Measurements from ENCODE around the gene BRD3OS. TPM values are rescaled to one million over a fixed set of nuclear protein-coding genes. Genes with fewer than 3 reads are reported as not detected.

Gene BRD3OS
- total and polyA plus RNA-seq, 10 of the 15 experiments (the other 5 are each of a cell fraction or from before 2014, with no cell fraction given) = 2.1 to 13.7 (median 10.7) TPM

DNA sequence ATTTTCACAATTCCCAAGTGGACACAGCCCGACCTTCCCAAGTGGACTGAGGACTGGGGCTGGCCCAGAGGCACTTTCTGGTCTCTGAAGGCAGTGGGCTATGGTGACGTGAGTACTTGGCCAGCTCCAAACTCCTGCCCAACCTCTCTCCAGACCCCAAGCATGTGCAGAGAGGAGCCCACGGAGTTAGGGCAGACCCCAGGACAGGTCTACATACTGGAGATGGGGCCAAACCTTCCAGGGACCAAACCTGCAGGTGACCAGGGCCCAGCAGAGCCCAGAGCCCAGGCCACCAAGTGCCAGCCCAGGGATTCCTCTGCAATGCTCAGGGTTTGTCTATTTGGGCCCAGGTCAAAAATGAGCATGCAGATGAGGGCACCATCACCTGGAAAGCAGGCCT is 27.2 kb downstream of the BRD3OS start:
- H3K9ac ChIP-seq (ENCODE audit: control insufficient read depth, insufficient read depth, low read length) = no peak overlapping the region
- BruUV-seq (replicated peaks) = no TSS peak
- H2AFZ ChIP-seq (ENCODE audit: control insufficient read depth, low read depth, low read length) = no peak overlapping the region
- no peak for ATAC-seq
- FAIRE-seq = no peak
- no peak for TF ChIP-seq ZNF24 (IDR thresholded peaks at IDR 0.05)
- TF ChIP-seq, protein P1, sequence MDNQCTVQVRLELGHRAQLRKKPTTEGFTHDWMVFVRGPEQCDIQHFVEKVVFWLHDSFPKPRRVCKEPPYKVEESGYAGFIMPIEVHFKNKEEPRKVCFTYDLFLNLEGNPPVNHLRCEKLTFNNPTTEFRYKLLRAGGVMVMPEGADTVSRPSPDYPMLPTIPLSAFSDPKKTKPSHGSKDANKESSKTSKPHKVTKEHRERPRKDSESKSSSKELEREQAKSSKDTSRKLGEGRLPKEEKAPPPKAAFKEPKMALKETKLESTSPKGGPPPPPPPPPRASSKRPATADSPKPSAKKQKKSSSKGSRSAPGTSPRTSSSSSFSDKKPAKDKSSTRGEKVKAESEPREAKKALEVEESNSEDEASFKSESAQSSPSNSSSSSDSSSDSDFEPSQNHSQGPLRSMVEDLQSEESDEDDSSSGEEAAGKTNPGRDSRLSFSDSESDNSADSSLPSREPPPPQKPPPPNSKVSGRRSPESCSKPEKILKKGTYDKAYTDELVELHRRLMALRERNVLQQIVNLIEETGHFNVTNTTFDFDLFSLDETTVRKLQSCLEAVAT (IDR thresholded peaks at IDR 0.05) = no peak
- no peak for TF ChIP-seq CREM (IDR thresholded peaks at IDR 0.05; ENCODE audit: low read depth)
- no peak for TF ChIP-seq RB1 (IDR thresholded peaks at IDR 0.05; ENCODE audit: borderline replicate concordance)
- no peak for TF ChIP-seq RCOR1 (conservative IDR thresholded peaks at IDR 0.05; ENCODE audit: low read depth, low read length)
- no peak for TF ChIP-seq JUNB (IDR thresholded peaks at IDR 0.05)
- TF ChIP-seq YBX1 (IDR thresholded peaks at IDR 0.05) = no peak
- no peak for TF ChIP-seq EZH2 (IDR thresholded peaks at IDR 0.05; ENCODE audit: borderline replicate concordance, control insufficient read depth, low read depth, low read length)
- TF ChIP-seq MYB (IDR thresholded peaks at IDR 0.05; ENCODE audit: borderline replicate concordance, low read depth, low read length) = no peak
- TF ChIP-seq CREB1 (IDR thresholded peaks at IDR 0.05; ENCODE audit: low read depth) = no peak
- no peak for TF ChIP-seq IRF4 (IDR thresholded peaks at IDR 0.05; ENCODE audit: low read depth, low read length)
- TF ChIP-seq, protein P2, sequence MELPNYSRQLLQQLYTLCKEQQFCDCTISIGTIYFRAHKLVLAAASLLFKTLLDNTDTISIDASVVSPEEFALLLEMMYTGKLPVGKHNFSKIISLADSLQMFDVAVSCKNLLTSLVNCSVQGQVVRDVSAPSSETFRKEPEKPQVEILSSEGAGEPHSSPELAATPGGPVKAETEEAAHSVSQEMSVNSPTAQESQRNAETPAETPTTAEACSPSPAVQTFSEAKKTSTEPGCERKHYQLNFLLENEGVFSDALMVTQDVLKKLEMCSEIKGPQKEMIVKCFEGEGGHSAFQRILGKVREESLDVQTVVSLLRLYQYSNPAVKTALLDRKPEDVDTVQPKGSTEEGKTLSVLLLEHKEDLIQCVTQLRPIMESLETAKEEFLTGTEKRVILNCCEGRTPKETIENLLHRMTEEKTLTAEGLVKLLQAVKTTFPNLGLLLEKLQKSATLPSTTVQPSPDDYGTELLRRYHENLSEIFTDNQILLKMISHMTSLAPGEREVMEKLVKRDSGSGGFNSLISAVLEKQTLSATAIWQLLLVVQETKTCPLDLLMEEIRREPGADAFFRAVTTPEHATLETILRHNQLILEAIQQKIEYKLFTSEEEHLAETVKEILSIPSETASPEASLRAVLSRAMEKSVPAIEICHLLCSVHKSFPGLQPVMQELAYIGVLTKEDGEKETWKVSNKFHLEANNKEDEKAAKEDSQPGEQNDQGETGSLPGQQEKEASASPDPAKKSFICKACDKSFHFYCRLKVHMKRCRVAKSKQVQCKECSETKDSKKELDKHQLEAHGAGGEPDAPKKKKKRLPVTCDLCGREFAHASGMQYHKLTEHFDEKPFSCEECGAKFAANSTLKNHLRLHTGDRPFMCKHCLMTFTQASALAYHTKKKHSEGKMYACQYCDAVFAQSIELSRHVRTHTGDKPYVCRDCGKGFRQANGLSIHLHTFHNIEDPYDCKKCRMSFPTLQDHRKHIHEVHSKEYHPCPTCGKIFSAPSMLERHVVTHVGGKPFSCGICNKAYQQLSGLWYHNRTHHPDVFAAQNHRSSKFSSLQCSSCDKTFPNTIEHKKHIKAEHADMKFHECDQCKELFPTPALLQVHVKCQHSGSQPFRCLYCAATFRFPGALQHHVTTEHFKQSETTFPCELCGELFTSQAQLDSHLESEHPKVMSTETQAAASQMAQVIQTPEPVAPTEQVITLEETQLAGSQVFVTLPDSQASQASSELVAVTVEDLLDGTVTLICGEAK (IDR thresholded peaks at IDR 0.05; ENCODE audit: borderline replicate concordance) = no peak
- TF ChIP-seq PML (IDR thresholded peaks at IDR 0.05; ENCODE audit: low read length) = no peak
- TF ChIP-seq BRCA1 (IDR thresholded peaks at IDR 0.05; ENCODE audit: low read depth, low read length) = no peak
- no peaks in the 10 kb centered on the region for H3K9me3 ChIP-seq (replicated peaks; ENCODE audit: control insufficient read depth, insufficient read depth, low read length)
- no peaks in the 10 kb centered on the region for H3K27me3 ChIP-seq (replicated peaks in 1 of 2; ENCODE audit: control insufficient read depth in 2 of 2, insufficient read depth in 2 of 2, low read length in 1 of 2)
- RAD21 ChIA-PET (ENCODE audit: unreplicated experiment) = no interaction called here
- H3K4me1 ChIP-seq (ENCODE audit: control insufficient read depth, insufficient read depth, low read length) = no peaks in the 10 kb centered on the region
- no peaks in the 10 kb centered on the region; the same call in 1 of the 2 replicates for H3K79me2 ChIP-seq (ENCODE audit: control insufficient read depth, insufficient read depth, low read length)
- intact Hi-C loops (cut with micrococcal nuclease; ENCODE audit: unreplicated experiment) = no loop called here
- H3K4me2 ChIP-seq (ENCODE audit: control insufficient read depth, insufficient read depth) = no peak overlapping the region
- POLR2A ChIA-PET = no interaction called here
- SMC1A ChIA-PET (ENCODE audit: uncharacterized antibody, unreplicated experiment) = no interaction called here
- in situ Hi-C loops (cut with MboI) = no loop called here
- no peak overlapping the region for H3K27ac ChIP-seq (ENCODE audit: control insufficient read depth, insufficient read depth)
- H4K20me1 ChIP-seq (ENCODE audit: control insufficient read depth, insufficient read depth) = no peaks in the 10 kb centered on the region
- no peak overlapping the region for H3K4me3 ChIP-seq
- WGBS (ENCODE audit: insufficient coverage, insufficient replicate concordance, low lambda C conversion rate, missing lambda C conversion rate) = 57% methylated on average over 3 of the region's 3 CpGs
- CTCF ChIA-PET = no interaction called here
- DNase-seq (ENCODE audit: low read depth, low spot score) = no peak
- H3K36me3 ChIP-seq (ENCODE audit: control insufficient read depth in 2 of 2, insufficient read depth in 2 of 2, low read length in 1 of 2) = peaks cover 0 to 19% of the 10 kb centered on the region in 2 experiments; a peak in 3 of 4 replicates

Measured in GM12878 (cell line).